Pancreas (tissue), 10 donors: ENCODE data around the gene KRTAP11-1. TPM values are rescaled to one million over a fixed set of nuclear protein-coding genes. Genes with fewer than 3 reads are reported as not detected.

Source experiments
- ATAC-seq, 4 donors: fragments of 200-7000 bp; cut with Tn5 transposase; one replicate each; pipeline versions ENCODE4 v1.8.0 to v1.9.1; 2020; ENCODE audit warnings: mild to moderate bottlenecking in 4 of 4, moderate library complexity in 4 of 4
- DNase-seq, 6 donors: peaks; one replicate each; pipeline ENCODE4 v3.0.0-alpha.2; 2020
- FAIRE-seq: peaks from 2 replicates; lab custom pipeline; 2012; peaks lifted over from hg19 to GRCh38; lab: Jason Lieb, UNC
- H3K27ac ChIP-seq, 4 donors: fragments of 200-600 bp; sonication (generic); 1 replicate in 3 of 4; 2 replicates in 1 of 4; pipeline versions ENCODE4 v1.5.0 to v1.8.0; 2020
- H3K27me3 ChIP-seq, 4 donors: fragments of 200-600 bp; one replicate each; pipeline ENCODE4 v1.8.0; 2021
- H3K36me3 ChIP-seq, 3 donors: fragments of 200-600 bp; sonication (generic) in 1 of 3; one replicate each; pipeline versions ENCODE4 v1.5.0 to v1.8.0; 2020 to 2021
- H3K4me1 ChIP-seq, 3 donors: fragments of 200-600 bp; one replicate each; pipeline ENCODE4 v1.8.0; 2021
- H3K4me3 ChIP-seq, 4 donors: fragments of 200-600 bp; sonication (generic) in 2 of 4; one replicate each; pipeline versions ENCODE4 v1.5.0 to v1.8.0; 2020 to 2021
- H3K9me3 ChIP-seq, 4 donors: fragments of 200-600 bp; one replicate each; pipeline ENCODE4 v1.8.0; 2021
- WGBS, 2 donors: extraction: QIAGEN DNeasy Blood & Tissue Kit; methylation state at CpG; one replicate each; pipeline ENCODE4 v1.1.7; 2013; 5-methylcytosine and 5-hydroxymethylcytosine counted together
- intact Hi-C, 3 donors: fragments of 100-400 bp; cut with DNase I; formaldehyde crosslinking; loops; one replicate each; pipeline versions ENCODE4 v1.11.1 to v1.14.2; 2022
- polyA plus RNA-seq, 2 donors: library from polyadenylated mRNA; stranded (reverse); fragments of 200-250 nt; gene quantifications; one replicate each; pipeline ENCODE4 v1.2.3, GENCODE V29; 2013
- total RNA-seq, 6 donors: library from RNA; stranded (reverse); fragmentation: NEBNext Ultra II Directional in 4 of 6; extraction: Animal tissue kit (Norgen Biotek cat#: 25700) in 4 of 6; gene quantifications; one replicate each; pipeline versions ENCODE4 v1.2.1 to v1.2.4, GENCODE V29; 2021 to 2023
- TF ChIP-seq, protein P1 (sequence below), 4 donors: fragments of 200-600 bp; sonication (generic) in 3 of 4; IDR thresholded peaks; one replicate each; pipeline versions ENCODE4 v1.5.0 to v1.8.0; 2021; ENCODE audit warnings: antibody characterized with exemption in 4 of 4
- donor health status: healthy with polysubstance abuse.
- donor health status: DM: no; HTN: no; CAD: no; lungs with moderate emphysema.
- donor health status: DM: no; HTN: no; CAD: no.
- donor health status: control.
- donor health status: control.
- donor health status: Bipolar disorder and iron deficiency.
- donor health status: DM: yes; HTN: yes; CAD: no.
- donor health status: DM: no; HTN: no; CAD: no.
- donor health status: DM: no; HTN: no; CAD: no.
- donor health status: DM: yes; HTN: yes; CAD: no.

The KRTAP11-1 gene
- total and polyA plus RNA-seq, 8 donors, result not detected

DNA sequence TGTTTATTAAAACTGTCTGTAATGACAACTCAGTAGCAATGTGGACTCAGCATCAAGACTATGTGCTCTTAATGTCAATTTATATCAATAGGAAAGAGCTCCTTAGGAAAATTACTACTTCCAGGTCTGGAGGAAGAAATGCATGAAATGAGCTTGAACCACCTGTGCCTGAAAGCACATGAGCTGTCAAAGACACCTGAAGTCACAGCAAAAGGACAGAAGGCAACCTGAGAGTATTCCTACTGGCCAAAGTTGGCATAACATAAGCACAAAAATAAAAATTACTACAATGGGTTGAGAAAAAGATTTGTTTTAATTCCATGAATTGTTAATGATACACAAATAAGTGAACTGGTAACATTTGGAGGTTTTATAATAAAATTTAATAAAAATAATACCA, 38.4 kb downstream of the KRTAP11-1 start:
- no peak overlapping the region for H3K27ac ChIP-seq
- no peaks in the 10 kb centered on the region for H3K27me3 ChIP-seq
- intact Hi-C loops, result no loop called here
- TF ChIP-seq, protein P1, sequence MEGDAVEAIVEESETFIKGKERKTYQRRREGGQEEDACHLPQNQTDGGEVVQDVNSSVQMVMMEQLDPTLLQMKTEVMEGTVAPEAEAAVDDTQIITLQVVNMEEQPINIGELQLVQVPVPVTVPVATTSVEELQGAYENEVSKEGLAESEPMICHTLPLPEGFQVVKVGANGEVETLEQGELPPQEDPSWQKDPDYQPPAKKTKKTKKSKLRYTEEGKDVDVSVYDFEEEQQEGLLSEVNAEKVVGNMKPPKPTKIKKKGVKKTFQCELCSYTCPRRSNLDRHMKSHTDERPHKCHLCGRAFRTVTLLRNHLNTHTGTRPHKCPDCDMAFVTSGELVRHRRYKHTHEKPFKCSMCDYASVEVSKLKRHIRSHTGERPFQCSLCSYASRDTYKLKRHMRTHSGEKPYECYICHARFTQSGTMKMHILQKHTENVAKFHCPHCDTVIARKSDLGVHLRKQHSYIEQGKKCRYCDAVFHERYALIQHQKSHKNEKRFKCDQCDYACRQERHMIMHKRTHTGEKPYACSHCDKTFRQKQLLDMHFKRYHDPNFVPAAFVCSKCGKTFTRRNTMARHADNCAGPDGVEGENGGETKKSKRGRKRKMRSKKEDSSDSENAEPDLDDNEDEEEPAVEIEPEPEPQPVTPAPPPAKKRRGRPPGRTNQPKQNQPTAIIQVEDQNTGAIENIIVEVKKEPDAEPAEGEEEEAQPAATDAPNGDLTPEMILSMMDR (IDR thresholded peaks at IDR 0.05), result no peak
- FAIRE-seq (no peak), ATAC-seq (no peak), DNase-seq (no peak)
- no peak overlapping the region for H3K4me3 ChIP-seq
- no peaks in the 10 kb centered on the region for H3K9me3 ChIP-seq
- H3K36me3 ChIP-seq, result no peaks in the 10 kb centered on the region
- no peaks in the 10 kb centered on the region for H3K4me1 ChIP-seq

DNA sequence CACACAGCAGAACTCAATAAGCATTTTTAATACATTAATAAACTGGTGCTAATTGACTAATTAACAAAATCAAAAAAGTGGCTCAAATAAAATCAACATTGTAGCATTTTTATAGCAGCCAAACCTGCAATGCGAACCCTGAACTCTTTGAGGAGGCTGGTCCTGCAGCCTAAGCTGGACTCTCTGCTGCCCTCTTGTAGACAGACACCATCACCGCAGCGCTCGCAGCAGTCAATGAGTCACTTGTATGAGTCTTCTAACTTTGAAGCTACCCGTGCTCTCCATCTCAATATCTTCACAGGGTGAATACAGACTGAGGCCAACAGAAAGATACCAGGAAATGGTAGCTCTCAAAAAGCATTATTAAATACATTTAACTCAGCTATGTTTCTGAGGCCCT, 42.1 kb downstream of the KRTAP11-1 start:
- intact Hi-C loops, result no loop called here
- peak in 5 of 6 donors; percentile 13 to 69 (median 50) for DNase-seq
- Histone ChIP-seq H3K27ac (no peak overlapping the region), H3K9me3 (no peaks in the 10 kb centered on the region), H3K4me3 (no peak overlapping the region), H3K4me1 (no peaks in the 10 kb centered on the region), H3K27me3 (no peaks in the 10 kb centered on the region), H3K36me3 (no peaks in the 10 kb centered on the region)
- peak; percentile 64 to 86 (median 78) for ATAC-seq
- TF ChIP-seq, protein P1 (IDR thresholded peaks at IDR 0.05), result peak in 2 of 4 donors; percentile 22 to 27
- FAIRE-seq, result no peak
- WGBS, 2 donors, result 12 to 18% methylated on average over 5 of the region's 5 CpGs

DNA sequence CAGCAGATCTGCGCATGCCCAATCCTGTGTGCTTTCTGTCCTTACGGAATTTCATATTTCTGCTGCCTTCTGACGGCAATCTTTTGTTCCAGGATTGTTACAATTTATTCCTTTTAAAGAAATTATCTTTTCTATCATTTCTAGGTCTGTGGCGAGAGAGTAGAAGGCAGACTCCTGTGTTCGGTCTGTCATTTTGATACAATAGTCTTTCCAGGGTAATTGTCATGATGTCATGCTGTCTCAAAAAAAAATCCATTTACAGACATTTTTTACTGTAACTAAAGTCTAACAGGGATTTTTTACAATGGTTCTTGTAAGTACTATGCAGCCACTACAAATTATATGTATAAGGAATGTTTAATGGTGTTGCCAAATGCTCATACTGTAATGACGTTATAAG, 42.8 kb downstream of the KRTAP11-1 start:
- TF ChIP-seq, protein P1 (IDR thresholded peaks at IDR 0.05), result no peak
- H3K36me3 ChIP-seq, result no peaks in the 10 kb centered on the region
- no peak overlapping the region for H3K4me3 ChIP-seq
- DNase-seq (no peak), ATAC-seq (no peak), FAIRE-seq (no peak)
- intact Hi-C loops, result no loop called here
- H3K27ac ChIP-seq, result no peak overlapping the region
- no peaks in the 10 kb centered on the region for H3K27me3 ChIP-seq
- H3K4me1 ChIP-seq, result no peaks in the 10 kb centered on the region
- H3K9me3 ChIP-seq, result no peaks in the 10 kb centered on the region
- WGBS, 2 donors, result 91 to 92% methylated on average over 6 of the region's 6 CpGs

DNA sequence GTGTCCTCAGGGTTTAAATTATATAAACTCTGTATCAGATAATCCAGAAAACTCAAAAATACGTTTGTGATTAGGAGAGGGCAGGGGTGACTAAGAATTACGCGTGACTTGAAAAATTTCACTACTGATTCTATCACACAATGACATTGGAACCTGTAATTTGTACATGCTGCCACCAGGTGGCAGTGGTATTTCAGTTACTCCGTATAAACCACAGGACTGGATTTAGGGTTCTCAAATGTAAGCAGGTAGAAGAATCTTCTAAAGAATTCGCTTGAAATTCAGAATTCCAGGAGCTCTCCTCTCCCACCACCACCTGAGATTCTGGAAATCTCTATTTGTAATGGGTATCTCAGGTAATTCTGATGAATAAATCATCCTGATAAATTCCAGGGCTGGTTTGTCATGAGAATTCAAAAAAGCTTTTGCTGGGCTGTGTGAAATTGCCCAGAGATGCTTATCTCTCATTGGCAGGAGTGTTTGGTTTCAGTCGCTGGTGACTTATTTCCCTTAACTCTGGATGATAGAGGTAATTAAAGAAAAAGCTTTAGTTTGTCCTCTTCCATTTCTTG, 50.1 kb downstream of the KRTAP11-1 start:
- DNase-seq, result no peak
- FAIRE-seq, result no peak
- no peak overlapping the region for H3K4me3 ChIP-seq
- H3K27ac ChIP-seq, result no peak overlapping the region
- H3K4me1 ChIP-seq, result no peaks in the 10 kb centered on the region
- H3K27me3 ChIP-seq, result no peaks in the 10 kb centered on the region
- TF ChIP-seq, protein P1 (IDR thresholded peaks at IDR 0.05), result peak in 2 of 4 donors; percentile 8 to 39
- no peaks in the 10 kb centered on the region for H3K9me3 ChIP-seq
- WGBS, 2 donors, result 35 to 45% methylated on average over 6 of the region's 6 CpGs
- H3K36me3 ChIP-seq, result no peaks in the 10 kb centered on the region
- ATAC-seq, result peak in 1 of 4 donors; percentile 42
- intact Hi-C loops, result no loop called here

Other genes with a start within 250 kb of the KRTAP11-1 start
- not detected for gene KRTAP20-2, start 246.4 kb downstream of the KRTAP11-1 start, total RNA-seq
- gene KRTAP20-2, start 246.4 kb downstream of the KRTAP11-1 start, polyA plus RNA-seq, result not detected
- not detected for gene KRTAP20-3, start 238.7 kb downstream of the KRTAP11-1 start, total RNA-seq
- not detected for gene KRTAP20-3, start 238.7 kb downstream of the KRTAP11-1 start, polyA plus RNA-seq
- not detected for gene KRTAP21-3, start 162.8 kb downstream of the KRTAP11-1 start, total RNA-seq
- not detected for gene KRTAP21-3, start 162.8 kb downstream of the KRTAP11-1 start, polyA plus RNA-seq
- not detected for gene KRTAP21-2, start 134.3 kb downstream of the KRTAP11-1 start, total RNA-seq
- not detected for gene KRTAP21-2, start 134.3 kb downstream of the KRTAP11-1 start, polyA plus RNA-seq
- gene KRTAP21-1, start 126.2 kb downstream of the KRTAP11-1 start, total RNA-seq, result not detected
- not detected for gene KRTAP21-1, start 126.2 kb downstream of the KRTAP11-1 start, polyA plus RNA-seq
- not detected for gene KRTAP8-1, start 68.3 kb downstream of the KRTAP11-1 start, total RNA-seq
- gene KRTAP8-1, start 68.3 kb downstream of the KRTAP11-1 start, polyA plus RNA-seq, result not detected
- gene KRTAP7-1, start 51.8 kb downstream of the KRTAP11-1 start, total RNA-seq, result not detected
- gene KRTAP7-1, start 51.8 kb downstream of the KRTAP11-1 start, polyA plus RNA-seq, result not detected
- gene KRTAP19-8, start 156.9 kb upstream of the KRTAP11-1 start, total RNA-seq, result not detected
- gene KRTAP19-8, start 156.9 kb upstream of the KRTAP11-1 start, polyA plus RNA-seq, result not detected